Upper lobe of left lung (tissue), 6 donors: ENCODE measurements around the gene STX16. TPM values are rescaled to one million over a fixed set of nuclear protein-coding genes. Genes with fewer than 3 reads are reported as not detected.
A peak's percentile ranks its signal among the peaks of the same experiment; 100 is the strongest.

ENCODE experiments used
- ATAC-seq, 2 donors: fragments of 200-7000 bp; cut with Tn5 transposase; one replicate each; pipeline ENCODE4 v1.9.1; 2022; ENCODE audit warnings: mild to moderate bottlenecking in 2 of 2, moderate library complexity in 2 of 2; ENCODE audit not compliant: low FRiP score in 2 of 2
- DNase-seq, 2 donors: peaks; one replicate each; pipeline ENCODE4 v3.0.0-alpha.2; 2019 to 2020
- H3K27ac ChIP-seq, 4 donors: fragments of 200-600 bp; sonication (generic); one replicate each; pipeline ENCODE4 v1.5.1; 2016 to 2019
- H3K27me3 ChIP-seq, 4 donors: fragments of 200-600 bp; sonication (generic); one replicate each; pipeline ENCODE4 v1.5.1; 2017 to 2019
- H3K36me3 ChIP-seq, 4 donors: fragments of 200-600 bp; sonication (generic); one replicate each; pipeline ENCODE4 v1.5.1; 2016 to 2019
- H3K4me1 ChIP-seq, 4 donors: fragments of 200-600 bp; sonication (generic); one replicate each; pipeline ENCODE4 v1.5.1; 2018 to 2019
- H3K4me3 ChIP-seq, 4 donors: fragments of 200-600 bp; sonication (generic); one replicate each; pipeline ENCODE4 v1.5.1; 2017 to 2019; ENCODE audit warnings: mild to moderate bottlenecking in 2 of 4, moderate library complexity in 1 of 4
- H3K9me3 ChIP-seq, 4 donors: fragments of 200-600 bp; sonication (generic); one replicate each; pipeline ENCODE4 v1.5.1; 2018 to 2019
- CTCF ChIP-seq, 6 experiments: fragments of 450-650 bp in 4 of 6; fragments of 200-600 bp in 2 of 6; sonication (generic) in 2 of 6; IDR thresholded peaks; one replicate each; pipeline ENCODE4 v1.5.1; 2016 to 2019; ENCODE audit warnings: antibody characterized with exemption in 6 of 6
- EP300 ChIP-seq, 4 donors: sonication (generic); formaldehyde crosslinking; IDR thresholded peaks; one replicate each; pipeline ENCODE4 v1.5.1; 2017; ENCODE audit warnings: antibody characterized with exemption in 4 of 4, control low read depth in 2 of 4
- POLR2A ChIP-seq, 4 donors: fragments of 450-650 bp; IDR thresholded peaks; one replicate each; pipeline ENCODE4 v1.5.1; 2016 to 2017; ENCODE audit warnings: antibody characterized with exemption in 4 of 4, mild to moderate bottlenecking in 2 of 4
- POLR2AphosphoS5 ChIP-seq, 2 donors: sonication (generic); formaldehyde crosslinking; IDR thresholded peaks; one replicate each; pipeline ENCODE4 v1.5.1; 2017; ENCODE audit warnings: antibody characterized with exemption in 2 of 2
- WGBS, 2 donors: methylation state at CpG; one replicate each; pipeline ENCODE4 v1.1.5; 2017 to 2018; 5-methylcytosine and 5-hydroxymethylcytosine counted together
- total RNA-seq, 6 donors: library from RNA; depleted of rRNA in 4 of 6; stranded (reverse); fragments of >200 nt in 4 of 6; gene quantifications; one replicate each; pipeline versions ENCODE4 v1.1.0 to v1.2.1, GENCODE V29; 2016 to 2021
- donor health status: DM: no; HTN: no; CAD: no; lungs with moderate emphysema.
- donor health status: DM: no; HTN: yes; CAD: no; lungs with severe emphysema.

Gene STX16
- total RNA-seq, 6 donors from 2014 or later: 42.1 to 469 (median 64.7) TPM

DNA sequence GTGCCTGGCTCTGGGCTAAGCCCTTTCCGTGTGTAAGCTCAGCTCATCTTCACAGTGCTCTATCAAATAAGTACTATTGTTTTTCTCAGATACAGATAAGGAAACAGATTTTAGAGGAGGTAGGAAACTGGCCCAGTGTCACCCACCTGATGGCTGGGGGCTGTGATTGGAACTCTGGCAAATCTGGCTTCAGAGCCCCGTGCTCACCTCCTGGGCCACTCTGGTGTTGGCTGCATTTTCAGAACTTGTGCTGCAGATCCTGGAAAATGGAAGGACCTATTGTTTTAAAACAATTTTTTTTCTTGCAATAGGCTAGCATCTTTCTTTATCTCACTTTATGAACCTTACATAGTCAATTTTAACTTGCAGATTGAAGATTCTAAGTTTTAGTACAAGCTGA is 5.7 kb downstream of the STX16 start:
- no peaks in the 10 kb centered on the region for H3K27me3 ChIP-seq
- no peak for DNase-seq
- no peak for ATAC-seq
- H3K27ac ChIP-seq: no peak overlapping the region
- peaks cover 0 to 12% (median 1%) of the 10 kb centered on the region in 4 donors for H3K36me3 ChIP-seq
- no peak overlapping the region for H3K4me3 ChIP-seq
- H3K4me1 ChIP-seq: peaks cover 43 to 90% (median 57%) of the 10 kb centered on the region in 4 donors
- WGBS, 2 donors: 36 to 47% methylated on average over 2 of the region's 2 CpGs
- TF ChIP-seq EP300 (IDR thresholded peaks at IDR 0.05) (no peak), POLR2AphosphoS5 (IDR thresholded peaks at IDR 0.05) (no peak), CTCF (IDR thresholded peaks at IDR 0.05) (no peak), POLR2A (IDR thresholded peaks at IDR 0.05) (no peak)
- H3K9me3 ChIP-seq: no peaks in the 10 kb centered on the region

DNA sequence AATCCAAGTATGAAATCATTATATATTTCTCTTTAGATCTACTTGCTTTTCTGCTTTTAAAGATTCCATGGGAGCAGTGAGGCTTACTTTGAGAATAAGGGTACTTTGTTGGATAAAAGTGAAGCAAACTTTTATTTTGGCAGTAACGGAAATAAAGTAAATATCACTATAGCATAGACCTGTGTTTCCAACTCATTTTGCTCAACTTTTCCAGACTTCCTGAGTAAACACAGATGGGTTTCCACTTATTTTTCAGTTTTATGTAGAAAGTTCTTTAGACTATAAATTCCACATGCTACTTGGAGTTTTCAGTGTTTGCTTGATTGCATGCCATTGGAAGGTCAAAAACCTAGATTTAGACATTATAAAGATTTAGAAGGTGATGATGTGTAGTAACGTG is 6.2 kb downstream of the STX16 start:
- no peak for ATAC-seq
- H3K9me3 ChIP-seq: no peaks in the 10 kb centered on the region
- TF ChIP-seq CTCF (IDR thresholded peaks at IDR 0.05) (no peak), POLR2AphosphoS5 (IDR thresholded peaks at IDR 0.05) (no peak), POLR2A (IDR thresholded peaks at IDR 0.05) (no peak), EP300 (IDR thresholded peaks at IDR 0.05) (no peak)
- H3K4me3 ChIP-seq: no peak overlapping the region
- H3K36me3 ChIP-seq: peaks cover 0 to 12% (median 1%) of the 10 kb centered on the region in 4 donors
- DNase-seq: no peak
- H3K27me3 ChIP-seq: no peaks in the 10 kb centered on the region
- no peak overlapping the region for H3K27ac ChIP-seq
- 72 to 74% methylated on average over 2 of the region's 2 CpGs for WGBS, 2 donors
- peaks cover 43 to 93% (median 57%) of the 10 kb centered on the region in 4 donors for H3K4me1 ChIP-seq

DNA sequence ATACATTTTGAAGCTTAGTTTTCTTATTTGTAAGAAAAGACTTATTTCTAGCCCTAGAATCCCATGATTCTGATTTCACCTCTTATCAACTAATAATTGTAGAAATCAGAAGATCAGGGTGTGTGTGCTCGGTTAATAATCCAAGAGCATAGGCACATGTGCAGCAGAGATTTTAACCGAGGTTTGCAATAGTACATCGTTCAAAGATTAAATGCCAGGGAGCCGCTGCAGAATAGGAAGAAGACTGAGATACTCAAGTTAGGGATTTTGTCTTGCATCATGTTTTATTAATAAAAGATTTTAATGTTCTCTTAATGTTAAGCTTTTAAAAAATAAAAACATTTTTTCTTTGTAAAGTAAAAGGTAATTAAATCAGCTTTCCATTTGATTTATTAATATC is 6.9 kb downstream of the STX16 start:
- Histone ChIP-seq H3K4me1 (peaks cover 39 to 87% (median 55%) of the 10 kb centered on the region in 4 donors), H3K27me3 (no peaks in the 10 kb centered on the region), H3K27ac (no peak overlapping the region), H3K36me3 (peaks cover 0 to 19% (median 1%) of the 10 kb centered on the region in 4 donors), H3K9me3 (no peaks in the 10 kb centered on the region), H3K4me3 (no peak overlapping the region)
- DNase-seq: no peak
- 62 to 77% methylated on average over 4 of the region's 4 CpGs for WGBS, 2 donors
- TF ChIP-seq EP300 (IDR thresholded peaks at IDR 0.05) (no peak), POLR2A (IDR thresholded peaks at IDR 0.05) (no peak), POLR2AphosphoS5 (IDR thresholded peaks at IDR 0.05) (no peak), CTCF (IDR thresholded peaks at IDR 0.05) (no peak)
- ATAC-seq: no peak

DNA sequence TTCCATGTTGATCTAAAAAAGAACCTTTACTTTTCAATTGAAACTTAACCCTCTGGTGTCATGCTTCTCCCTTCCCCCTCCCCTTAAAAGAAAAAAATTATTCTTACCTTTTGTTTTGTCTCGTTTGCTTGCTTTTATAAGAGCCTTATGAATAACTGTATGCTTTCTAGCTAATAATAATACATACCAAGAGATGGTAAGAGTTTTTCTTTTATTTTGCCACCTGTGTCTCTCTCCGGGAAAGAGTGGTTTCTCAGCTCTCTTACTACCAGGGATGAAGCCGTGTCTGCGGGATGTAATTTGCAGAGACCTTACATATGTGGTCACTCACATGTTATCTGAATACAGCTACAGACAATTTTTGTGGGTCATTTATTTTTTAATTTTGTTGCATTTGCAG is 7.7 kb downstream of the STX16 start:
- H3K27me3 ChIP-seq: no peaks in the 10 kb centered on the region
- ATAC-seq: no peak
- DNase-seq: no peak
- TF ChIP-seq POLR2AphosphoS5 (IDR thresholded peaks at IDR 0.05) (no peak), EP300 (IDR thresholded peaks at IDR 0.05) (no peak), CTCF (IDR thresholded peaks at IDR 0.05) (no peak), POLR2A (IDR thresholded peaks at IDR 0.05) (no peak)
- peaks cover 31 to 80% (median 48%) of the 10 kb centered on the region in 4 donors for H3K4me1 ChIP-seq
- H3K36me3 ChIP-seq: peaks cover 0 to 19% (median 1%) of the 10 kb centered on the region in 4 donors
- H3K27ac ChIP-seq: no peak overlapping the region
- H3K9me3 ChIP-seq: no peaks in the 10 kb centered on the region
- 75 to 81% methylated on average over 4 of the region's 4 CpGs for WGBS, 2 donors
- H3K4me3 ChIP-seq: no peak overlapping the region

DNA sequence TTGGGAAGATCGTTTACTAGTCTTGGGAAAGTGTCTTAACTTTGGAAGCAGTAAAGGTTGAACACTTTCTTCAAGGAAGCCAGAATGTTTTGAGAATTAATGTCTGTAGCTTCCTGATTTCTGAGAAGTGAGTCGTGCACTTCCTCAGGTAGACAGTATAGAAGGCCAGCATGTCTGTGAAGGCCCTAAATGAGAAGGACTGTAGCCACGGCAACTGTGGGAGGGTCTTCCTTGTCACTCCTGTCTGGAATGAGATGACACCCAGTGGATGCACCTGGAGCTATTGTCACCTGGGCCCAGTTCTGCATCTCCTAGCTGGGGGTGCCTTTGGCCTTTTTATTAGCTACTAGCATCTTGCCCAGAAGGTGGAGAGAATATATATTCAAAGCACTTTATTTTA is 8.8 kb downstream of the STX16 start:
- ATAC-seq (no peak), DNase-seq (no peak)
- Histone ChIP-seq H3K36me3 (peaks cover 0 to 19% (median 1%) of the 10 kb centered on the region in 4 donors), H3K4me1 (peaks cover 31 to 69% (median 40%) of the 10 kb centered on the region in 4 donors), H3K27me3 (no peaks in the 10 kb centered on the region), H3K4me3 (no peak overlapping the region), H3K9me3 (no peaks in the 10 kb centered on the region), H3K27ac (peak overlapping the region in 2 of 4 donors; percentile 8 to 15)
- TF ChIP-seq POLR2AphosphoS5 (IDR thresholded peaks at IDR 0.05) (no peak), POLR2A (IDR thresholded peaks at IDR 0.05) (no peak), EP300 (IDR thresholded peaks at IDR 0.05) (no peak), CTCF (IDR thresholded peaks at IDR 0.05) (no peak)
- WGBS, 2 donors: 38 to 48% methylated on average over 3 of the region's 3 CpGs
